DMS153 treated with DMSO at 0.1 percent for 48 hours (cell line): Measurements from ENCODE around the gene GOLGA2.

Experiments used
- DNase-seq: peaks from one replicate; lab custom pipeline; 2025; ENCODE audit not compliant: unreplicated experiment; lab: John Stamatoyannopoulos, UW

Gene GOLGA2, protein sequence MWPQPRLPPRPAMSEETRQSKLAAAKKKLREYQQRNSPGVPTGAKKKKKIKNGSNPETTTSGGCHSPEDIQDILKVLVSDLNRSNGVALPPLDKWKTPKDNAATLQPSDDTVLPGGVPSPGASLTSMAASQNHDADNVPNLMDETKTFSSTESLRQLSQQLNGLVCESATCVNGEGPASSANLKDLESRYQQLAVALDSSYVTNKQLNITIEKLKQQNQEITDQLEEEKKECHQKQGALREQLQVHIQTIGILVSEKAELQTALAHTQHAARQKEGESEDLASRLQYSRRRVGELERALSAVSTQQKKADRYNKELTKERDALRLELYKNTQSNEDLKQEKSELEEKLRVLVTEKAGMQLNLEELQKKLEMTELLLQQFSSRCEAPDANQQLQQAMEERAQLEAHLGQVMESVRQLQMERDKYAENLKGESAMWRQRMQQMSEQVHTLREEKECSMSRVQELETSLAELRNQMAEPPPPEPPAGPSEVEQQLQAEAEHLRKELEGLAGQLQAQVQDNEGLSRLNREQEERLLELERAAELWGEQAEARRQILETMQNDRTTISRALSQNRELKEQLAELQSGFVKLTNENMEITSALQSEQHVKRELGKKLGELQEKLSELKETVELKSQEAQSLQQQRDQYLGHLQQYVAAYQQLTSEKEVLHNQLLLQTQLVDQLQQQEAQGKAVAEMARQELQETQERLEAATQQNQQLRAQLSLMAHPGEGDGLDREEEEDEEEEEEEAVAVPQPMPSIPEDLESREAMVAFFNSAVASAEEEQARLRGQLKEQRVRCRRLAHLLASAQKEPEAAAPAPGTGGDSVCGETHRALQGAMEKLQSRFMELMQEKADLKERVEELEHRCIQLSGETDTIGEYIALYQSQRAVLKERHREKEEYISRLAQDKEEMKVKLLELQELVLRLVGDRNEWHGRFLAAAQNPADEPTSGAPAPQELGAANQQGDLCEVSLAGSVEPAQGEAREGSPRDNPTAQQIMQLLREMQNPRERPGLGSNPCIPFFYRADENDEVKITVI

GRCh38 chr9:128275198-128276007 is at the start of gene GOLGA2:
Gene GOLGA2, minus strand, starts transcription at chr9:128276007. Its CDS starts 31 bp downstream, at chr9:128275976.
- no peak for DNase-seq

DNA sequence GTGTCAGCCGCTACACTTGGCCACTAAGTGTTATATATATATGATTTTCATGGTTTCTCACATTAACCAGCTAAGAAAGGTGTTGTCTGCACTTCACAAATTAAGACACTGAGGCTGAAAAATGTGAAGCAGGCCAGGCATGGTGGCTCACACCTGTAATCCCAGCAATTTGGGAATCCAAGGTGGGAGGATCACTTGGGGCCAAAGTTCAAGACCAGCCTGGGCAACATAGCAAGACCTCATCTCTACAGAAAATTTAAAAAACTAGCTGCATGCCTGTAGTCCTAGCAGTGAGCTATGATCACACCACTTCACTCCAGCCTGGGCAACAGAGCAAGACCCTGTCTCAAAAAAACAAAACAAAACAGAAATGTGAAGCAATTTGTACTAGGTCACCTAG is 48.6 kb upstream of the GOLGA2 start:
- no peak for DNase-seq

DNA sequence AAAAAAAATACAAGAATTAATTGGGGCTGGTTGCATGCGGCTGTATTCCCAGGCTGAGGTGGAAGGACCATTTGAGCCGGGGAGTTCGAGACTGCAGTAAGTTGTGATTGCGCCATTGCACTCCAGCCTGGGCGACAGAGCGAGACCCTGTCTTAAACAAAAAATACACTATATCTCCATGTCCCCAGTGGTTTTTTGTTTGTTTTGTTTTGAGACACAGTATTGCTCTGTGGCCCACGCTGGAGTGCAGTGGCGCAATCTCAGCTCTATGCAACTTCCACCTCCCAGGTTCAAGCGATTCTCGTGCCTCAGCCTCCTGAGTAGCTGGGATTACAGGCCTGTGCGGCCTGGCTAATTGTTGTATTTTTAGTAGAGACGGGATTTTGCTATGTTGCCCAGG is 48.0 kb upstream of the GOLGA2 start:
- no peak for DNase-seq

DNA sequence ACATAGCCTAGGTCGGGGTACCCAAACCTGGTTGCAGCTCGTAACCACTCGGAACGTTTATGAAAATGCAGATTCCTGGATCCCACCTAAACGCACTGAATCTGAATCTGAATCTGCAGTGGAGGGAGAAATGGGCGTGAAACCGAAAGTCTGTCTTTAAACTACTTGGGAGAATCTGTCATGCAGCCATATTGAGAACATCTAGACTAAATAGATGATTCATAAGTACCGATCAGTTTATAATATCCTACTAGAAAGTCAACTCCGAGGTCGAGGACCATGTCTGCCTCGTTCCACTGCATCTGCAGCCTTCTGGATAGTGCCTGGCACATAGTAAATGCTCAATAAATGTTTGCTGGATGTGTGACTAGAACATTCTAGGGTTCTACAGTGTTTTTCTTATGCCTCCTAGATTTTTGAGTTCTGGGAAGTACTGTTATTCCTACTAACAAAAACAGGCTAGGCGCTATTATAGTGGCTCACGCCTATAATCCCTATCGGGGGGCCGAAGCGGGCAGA is 47.5 kb upstream of the GOLGA2 start:
- DNase-seq = no peak

- peak; percentile 82 for DNase-seq
Measured at GRCh38 chr9:128322404-128323211, 46.8 kb upstream of the GOLGA2 start, which contains the start of the genes COQ4 and TRUB2. Gene COQ4, plus strand, starts transcription at chr9:128322839. Its CDS starts 20 bp downstream, at chr9:128322859. Gene TRUB2, minus strand, starts transcription at chr9:128322447. Its CDS starts 39 bp downstream, at chr9:128322408.

DNA sequence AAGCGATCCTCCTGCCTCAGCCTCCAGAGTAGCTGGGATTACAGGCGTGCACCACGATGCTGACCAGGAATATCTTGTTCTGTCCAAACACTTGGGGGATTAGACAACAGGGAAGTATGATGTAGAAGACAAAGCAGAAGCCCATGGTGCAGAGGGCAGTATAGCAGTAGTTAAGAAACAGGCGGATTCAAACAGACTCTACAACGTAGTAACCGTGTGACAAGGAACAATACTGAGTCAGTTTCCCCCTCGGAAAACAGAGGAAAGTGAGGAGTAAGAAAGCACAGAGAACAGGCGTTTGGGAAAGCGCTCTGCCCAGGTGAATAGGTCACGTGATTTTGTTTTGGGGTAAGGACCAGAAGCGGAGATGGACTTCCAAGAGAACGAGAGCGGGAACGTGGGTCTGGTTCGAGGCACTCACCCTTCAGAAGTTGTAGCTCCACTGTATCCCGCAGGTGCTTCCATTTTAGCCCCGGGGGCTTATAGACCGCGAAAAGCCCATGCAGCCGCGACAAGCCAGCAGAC is 46.1 kb upstream of the GOLGA2 start:
- no peak for DNase-seq

DNA sequence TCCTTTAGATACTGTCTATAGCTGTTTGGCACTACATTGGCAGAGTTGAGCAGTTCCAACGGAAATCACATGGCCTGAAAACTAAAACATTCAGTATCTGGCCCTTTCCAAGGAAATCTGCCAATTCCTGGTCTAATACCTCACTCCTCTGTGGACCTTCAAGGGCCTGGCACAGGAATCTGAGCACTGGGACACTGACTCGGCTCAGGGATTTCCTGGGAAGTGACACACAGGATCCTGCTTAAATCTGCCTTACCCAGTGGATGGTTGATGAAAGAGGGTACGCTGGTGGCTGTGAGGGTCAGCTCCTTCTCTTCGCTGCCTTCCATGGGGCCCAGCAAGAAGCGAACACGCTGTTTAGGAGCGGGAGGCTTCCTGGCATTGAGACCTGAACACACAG is 45.5 kb upstream of the GOLGA2 start:
- DNase-seq = no peak

DNA sequence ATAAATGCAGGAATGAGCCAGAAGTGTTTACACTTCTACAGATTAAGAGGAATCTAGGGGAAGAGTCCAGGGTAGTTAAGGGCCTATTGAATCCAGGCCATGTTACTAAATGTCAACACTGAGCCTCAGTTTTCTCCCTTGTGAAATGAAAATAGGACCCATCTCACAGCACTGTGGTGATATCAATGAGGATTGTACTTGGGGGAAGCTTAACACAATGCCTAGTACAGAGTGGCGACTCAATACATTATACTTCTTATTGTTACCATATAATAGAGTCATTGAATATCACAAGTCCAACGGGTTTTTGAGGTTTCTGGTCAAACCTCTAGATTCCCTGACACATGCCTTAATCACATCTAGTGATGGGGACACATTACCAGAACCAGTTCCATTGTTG is 41.8 kb upstream of the GOLGA2 start:
- DNase-seq = no peak

DNA sequence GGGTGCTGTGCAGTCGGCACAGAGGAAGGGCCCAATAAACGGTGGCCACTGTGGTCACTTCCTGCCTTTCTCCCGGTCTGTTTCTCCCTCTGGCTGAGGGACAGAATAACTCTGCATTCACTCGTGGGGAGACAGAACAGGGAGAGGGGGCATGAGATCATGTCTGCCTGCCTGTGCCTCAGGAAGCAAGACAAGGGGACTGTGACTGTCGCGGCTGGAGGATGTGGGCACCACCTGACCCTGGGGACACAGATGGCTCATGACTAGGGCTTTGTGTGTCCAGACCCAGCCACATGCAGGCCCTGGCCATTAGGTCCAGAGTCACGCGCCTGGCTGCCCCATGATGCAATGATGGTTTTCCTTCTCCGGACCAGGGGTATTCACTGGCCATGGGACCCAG is 40.6 kb upstream of the GOLGA2 start:
- no peak for DNase-seq

- no peak for DNase-seq
Measured at GRCh38 chr9:128314697-128315096, 38.9 kb upstream of the GOLGA2 start.

- DNase-seq = no peak
Measured at GRCh38 chr9:128310461-128310860, 34.7 kb upstream of the GOLGA2 start.

- no peak for DNase-seq
Measured at GRCh38 chr9:128309551-128309950, 33.7 kb upstream of the GOLGA2 start.

GRCh38 chr9:128304971-128305288 is 29.1 kb upstream of the GOLGA2 start:
- DNase-seq = no peak

GRCh38 chr9:128304136-128304970 is 28.5 kb upstream of the GOLGA2 start:
- DNase-seq = no peak

- DNase-seq = no peak
Measured at GRCh38 chr9:128298535-128299482, 23.0 kb upstream of the GOLGA2 start.

GRCh38 chr9:128297221-128297773 is 21.5 kb upstream of the GOLGA2 start:
- no peak for DNase-seq
